ENCODE measurements around the gene DMRT3. TPM values are rescaled to one million over a fixed set of nuclear protein-coding genes. Genes with fewer than 3 reads are reported as not detected.

DMRT3 gene
- polyA plus RNA-seq, 1 donor from 2014 or later: not detected

DNA sequence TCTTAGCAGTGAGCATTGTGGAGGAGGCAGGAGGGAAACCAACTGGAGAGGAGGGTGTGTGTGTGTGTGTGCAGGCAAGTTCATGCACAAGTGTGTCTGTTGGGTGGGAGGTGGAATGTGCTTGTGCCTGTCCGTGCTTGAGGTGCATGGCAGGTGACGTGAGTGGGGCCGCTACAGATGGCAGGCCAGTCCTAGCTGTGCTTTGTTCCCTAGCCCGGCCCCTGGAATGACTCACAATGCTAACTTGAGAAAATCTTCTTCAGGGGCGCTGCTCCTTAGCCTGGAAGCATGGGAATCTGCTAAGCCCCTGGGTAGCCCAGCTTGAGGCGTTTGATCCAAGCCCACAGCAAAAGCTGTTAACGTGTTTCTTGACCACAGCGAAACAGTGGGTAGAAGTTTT, 48.7 kb downstream of the DMRT3 start:
- Histone ChIP-seq H3K36me3 (ENCODE audit: insufficient read depth, low read length) (no peaks in the 10 kb centered on the region), H4K20me1 (ENCODE audit: insufficient read depth) (no peaks in the 10 kb centered on the region), H3K9ac (ENCODE audit: low read length) (no peak overlapping the region), H3K27me3 (ENCODE audit: insufficient read depth, low read depth, low read length) (no peaks in the 10 kb centered on the region), H2AFZ (ENCODE audit: low read depth, low read length) (no peak overlapping the region), H3K9me2 (ENCODE audit: insufficient read depth, low read length) (no peaks in the 10 kb centered on the region), H3K79me2 (replicated peaks; ENCODE audit: insufficient read depth, low read length) (no peaks in the 10 kb centered on the region), H3F3A (ENCODE audit: insufficient read depth, low read length, poor library complexity, severe bottlenecking) (no peaks in the 10 kb centered on the region), H3K4me3 (ENCODE audit: low read length) (no peak overlapping the region), H3K4me2 (ENCODE audit: low read length) (no peak overlapping the region), H3K9me3 (ENCODE audit: low read length) (peaks cover 3% of the 10 kb centered on the region), H3K27ac (ENCODE audit: low read length) (no peak overlapping the region)
- TF ChIP-seq RAD21 (conservative IDR thresholded peaks at IDR 0.05) (no peak), TAF1 (IDR thresholded peaks at IDR 0.05; ENCODE audit: low read depth) (no peak), EP300 (conservative IDR thresholded peaks at IDR 0.05; ENCODE audit: poor library complexity, severe bottlenecking) (no peak), SMC3 (conservative IDR thresholded peaks at IDR 0.05; ENCODE audit: poor library complexity) (no peak), MXI1 (conservative IDR thresholded peaks at IDR 0.05; ENCODE audit: poor library complexity, severe bottlenecking) (no peak)
- TF ChIP-seq, protein P1, sequence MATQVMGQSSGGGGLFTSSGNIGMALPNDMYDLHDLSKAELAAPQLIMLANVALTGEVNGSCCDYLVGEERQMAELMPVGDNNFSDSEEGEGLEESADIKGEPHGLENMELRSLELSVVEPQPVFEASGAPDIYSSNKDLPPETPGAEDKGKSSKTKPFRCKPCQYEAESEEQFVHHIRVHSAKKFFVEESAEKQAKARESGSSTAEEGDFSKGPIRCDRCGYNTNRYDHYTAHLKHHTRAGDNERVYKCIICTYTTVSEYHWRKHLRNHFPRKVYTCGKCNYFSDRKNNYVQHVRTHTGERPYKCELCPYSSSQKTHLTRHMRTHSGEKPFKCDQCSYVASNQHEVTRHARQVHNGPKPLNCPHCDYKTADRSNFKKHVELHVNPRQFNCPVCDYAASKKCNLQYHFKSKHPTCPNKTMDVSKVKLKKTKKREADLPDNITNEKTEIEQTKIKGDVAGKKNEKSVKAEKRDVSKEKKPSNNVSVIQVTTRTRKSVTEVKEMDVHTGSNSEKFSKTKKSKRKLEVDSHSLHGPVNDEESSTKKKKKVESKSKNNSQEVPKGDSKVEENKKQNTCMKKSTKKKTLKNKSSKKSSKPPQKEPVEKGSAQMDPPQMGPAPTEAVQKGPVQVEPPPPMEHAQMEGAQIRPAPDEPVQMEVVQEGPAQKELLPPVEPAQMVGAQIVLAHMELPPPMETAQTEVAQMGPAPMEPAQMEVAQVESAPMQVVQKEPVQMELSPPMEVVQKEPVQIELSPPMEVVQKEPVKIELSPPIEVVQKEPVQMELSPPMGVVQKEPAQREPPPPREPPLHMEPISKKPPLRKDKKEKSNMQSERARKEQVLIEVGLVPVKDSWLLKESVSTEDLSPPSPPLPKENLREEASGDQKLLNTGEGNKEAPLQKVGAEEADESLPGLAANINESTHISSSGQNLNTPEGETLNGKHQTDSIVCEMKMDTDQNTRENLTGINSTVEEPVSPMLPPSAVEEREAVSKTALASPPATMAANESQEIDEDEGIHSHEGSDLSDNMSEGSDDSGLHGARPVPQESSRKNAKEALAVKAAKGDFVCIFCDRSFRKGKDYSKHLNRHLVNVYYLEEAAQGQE (IDR thresholded peaks at IDR 0.05; ENCODE audit: borderline replicate concordance): no peak
- TF ChIP-seq, protein P2, sequence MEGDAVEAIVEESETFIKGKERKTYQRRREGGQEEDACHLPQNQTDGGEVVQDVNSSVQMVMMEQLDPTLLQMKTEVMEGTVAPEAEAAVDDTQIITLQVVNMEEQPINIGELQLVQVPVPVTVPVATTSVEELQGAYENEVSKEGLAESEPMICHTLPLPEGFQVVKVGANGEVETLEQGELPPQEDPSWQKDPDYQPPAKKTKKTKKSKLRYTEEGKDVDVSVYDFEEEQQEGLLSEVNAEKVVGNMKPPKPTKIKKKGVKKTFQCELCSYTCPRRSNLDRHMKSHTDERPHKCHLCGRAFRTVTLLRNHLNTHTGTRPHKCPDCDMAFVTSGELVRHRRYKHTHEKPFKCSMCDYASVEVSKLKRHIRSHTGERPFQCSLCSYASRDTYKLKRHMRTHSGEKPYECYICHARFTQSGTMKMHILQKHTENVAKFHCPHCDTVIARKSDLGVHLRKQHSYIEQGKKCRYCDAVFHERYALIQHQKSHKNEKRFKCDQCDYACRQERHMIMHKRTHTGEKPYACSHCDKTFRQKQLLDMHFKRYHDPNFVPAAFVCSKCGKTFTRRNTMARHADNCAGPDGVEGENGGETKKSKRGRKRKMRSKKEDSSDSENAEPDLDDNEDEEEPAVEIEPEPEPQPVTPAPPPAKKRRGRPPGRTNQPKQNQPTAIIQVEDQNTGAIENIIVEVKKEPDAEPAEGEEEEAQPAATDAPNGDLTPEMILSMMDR (IDR thresholded peaks at IDR 0.05; ENCODE audit: poor library complexity, severe bottlenecking): no peak

DNA sequence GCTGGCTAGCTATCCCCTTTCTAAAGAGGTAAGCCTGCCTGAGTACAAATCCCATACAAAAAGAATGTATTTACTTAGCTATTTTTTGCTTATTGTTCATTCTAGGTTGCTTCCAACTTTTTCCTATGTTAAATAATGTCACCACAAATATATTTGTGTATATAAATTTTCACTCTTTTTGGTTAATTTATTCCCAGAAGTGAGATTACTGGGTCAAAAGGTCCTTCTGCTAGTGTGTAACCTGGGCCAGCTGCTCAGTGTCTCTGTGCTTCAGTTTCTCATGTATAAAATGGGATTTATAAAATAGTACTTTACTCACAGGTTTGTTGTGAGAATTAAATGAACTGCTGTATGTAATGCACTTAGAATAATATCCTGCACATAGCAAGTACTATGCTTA, 49.8 kb downstream of the DMRT3 start:
- no peaks in the 10 kb centered on the region for H3K9me2 ChIP-seq (ENCODE audit: insufficient read depth, low read length)
- no peak overlapping the region for H3K27ac ChIP-seq (ENCODE audit: low read length)
- H3K9me3 ChIP-seq (ENCODE audit: low read length): peaks cover 3% of the 10 kb centered on the region
- H2AFZ ChIP-seq (ENCODE audit: low read depth, low read length): no peak overlapping the region
- TF ChIP-seq TAF1 (IDR thresholded peaks at IDR 0.05; ENCODE audit: low read depth): no peak
- no peak for TF ChIP-seq EP300 (conservative IDR thresholded peaks at IDR 0.05; ENCODE audit: poor library complexity, severe bottlenecking)
- TF ChIP-seq EZH2 (IDR thresholded peaks at IDR 0.05; ENCODE audit: borderline replicate concordance, insufficient read depth, low read length, poor library complexity, severe bottlenecking): no peak
- TF ChIP-seq SMC3 (conservative IDR thresholded peaks at IDR 0.05; ENCODE audit: poor library complexity): no peak
- no peak for TF ChIP-seq MXI1 (conservative IDR thresholded peaks at IDR 0.05; ENCODE audit: poor library complexity, severe bottlenecking)
- TF ChIP-seq, protein P2 (IDR thresholded peaks at IDR 0.05; ENCODE audit: poor library complexity, severe bottlenecking): no peak
- TF ChIP-seq POLR2AphosphoS5 (IDR thresholded peaks at IDR 0.05): no peak
- TF ChIP-seq, protein P1 (IDR thresholded peaks at IDR 0.05; ENCODE audit: borderline replicate concordance): no peak
- no peak for TF ChIP-seq RAD21 (conservative IDR thresholded peaks at IDR 0.05)
- H3K4me3 ChIP-seq (ENCODE audit: low read length): no peak overlapping the region
- H3K79me2 ChIP-seq (replicated peaks; ENCODE audit: insufficient read depth, low read length): no peaks in the 10 kb centered on the region
- no peak overlapping the region for H3K4me2 ChIP-seq (ENCODE audit: low read length)
- H3K27me3 ChIP-seq (ENCODE audit: insufficient read depth, low read depth, low read length): no peaks in the 10 kb centered on the region
- H3F3A ChIP-seq (ENCODE audit: insufficient read depth, low read length, poor library complexity, severe bottlenecking): no peaks in the 10 kb centered on the region
- no peaks in the 10 kb centered on the region for H3K36me3 ChIP-seq (ENCODE audit: insufficient read depth, low read length)
- H4K20me1 ChIP-seq (ENCODE audit: insufficient read depth): no peaks in the 10 kb centered on the region
- H3K9ac ChIP-seq (ENCODE audit: low read length): no peak overlapping the region

Data from neural cell (in vitro differentiated cells).